Measurements from ENCODE around the gene CHTF8.

DNA sequence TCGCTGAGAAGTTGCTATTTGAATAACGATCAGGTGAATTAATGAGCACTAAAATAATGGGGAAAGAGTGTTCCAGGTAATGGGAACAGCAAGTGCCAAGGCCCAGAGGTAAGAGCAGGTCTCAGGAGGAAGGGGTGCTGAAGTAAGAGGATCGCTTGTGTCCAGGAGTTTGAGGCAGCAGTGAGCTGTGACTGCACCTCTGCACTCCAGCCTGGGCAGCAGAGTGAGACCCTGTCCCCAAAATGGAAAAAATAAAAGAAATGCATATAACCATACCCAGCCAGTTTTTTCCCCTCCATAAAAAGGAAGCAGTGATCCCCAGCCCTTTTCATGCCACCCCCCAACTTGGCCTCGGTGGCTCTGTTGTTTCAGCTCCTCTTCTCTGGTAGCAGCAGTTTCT lies 43.7 kb downstream of the CHTF8 start:
- TF ChIP-seq, protein P1, sequence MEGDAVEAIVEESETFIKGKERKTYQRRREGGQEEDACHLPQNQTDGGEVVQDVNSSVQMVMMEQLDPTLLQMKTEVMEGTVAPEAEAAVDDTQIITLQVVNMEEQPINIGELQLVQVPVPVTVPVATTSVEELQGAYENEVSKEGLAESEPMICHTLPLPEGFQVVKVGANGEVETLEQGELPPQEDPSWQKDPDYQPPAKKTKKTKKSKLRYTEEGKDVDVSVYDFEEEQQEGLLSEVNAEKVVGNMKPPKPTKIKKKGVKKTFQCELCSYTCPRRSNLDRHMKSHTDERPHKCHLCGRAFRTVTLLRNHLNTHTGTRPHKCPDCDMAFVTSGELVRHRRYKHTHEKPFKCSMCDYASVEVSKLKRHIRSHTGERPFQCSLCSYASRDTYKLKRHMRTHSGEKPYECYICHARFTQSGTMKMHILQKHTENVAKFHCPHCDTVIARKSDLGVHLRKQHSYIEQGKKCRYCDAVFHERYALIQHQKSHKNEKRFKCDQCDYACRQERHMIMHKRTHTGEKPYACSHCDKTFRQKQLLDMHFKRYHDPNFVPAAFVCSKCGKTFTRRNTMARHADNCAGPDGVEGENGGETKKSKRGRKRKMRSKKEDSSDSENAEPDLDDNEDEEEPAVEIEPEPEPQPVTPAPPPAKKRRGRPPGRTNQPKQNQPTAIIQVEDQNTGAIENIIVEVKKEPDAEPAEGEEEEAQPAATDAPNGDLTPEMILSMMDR (IDR thresholded peaks at IDR 0.05; ENCODE audit: low read depth, low read length): no peak
- TF ChIP-seq POLR2A (IDR thresholded peaks at IDR 0.05; ENCODE audit: extremely low read depth, insufficient read length) (no peak), MYC (IDR thresholded peaks at IDR 0.05; ENCODE audit: low read depth, low read length) (no peak)
- TF ChIP-seq, protein P2, sequence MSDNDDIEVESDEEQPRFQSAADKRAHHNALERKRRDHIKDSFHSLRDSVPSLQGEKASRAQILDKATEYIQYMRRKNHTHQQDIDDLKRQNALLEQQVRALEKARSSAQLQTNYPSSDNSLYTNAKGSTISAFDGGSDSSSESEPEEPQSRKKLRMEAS (IDR thresholded peaks at IDR 0.05; ENCODE audit: low read depth, low read length): no peak

Data from NB4 (cell line).